Mesendoderm (in vitro differentiated cells): ENCODE data around the gene TRRAP.

Experiments used
- DNase-seq: peaks from one replicate; pipeline ENCODE4 v3.0.0; 2013
- H2AK5ac ChIP-seq: 2 replicates; pipeline ENCODE4 v1.6.1; 2013; ENCODE audit warnings: low read length, inconsistent platforms
- H2BK120ac ChIP-seq: 2 replicates; pipeline ENCODE4 v1.6.1; 2013; ENCODE audit warnings: low read depth, mild to moderate bottlenecking, low read length, moderate library complexity, mixed read lengths
- H2BK15ac ChIP-seq: replicated peaks from 2 replicates; pipeline ENCODE4 v1.6.1; 2013; ENCODE audit warnings: low read depth, mild to moderate bottlenecking, moderate library complexity
- H2BK5ac ChIP-seq: 2 replicates; pipeline ENCODE4 v1.6.1; 2013; ENCODE audit warnings: low read length, inconsistent platforms
- H3K18ac ChIP-seq: 2 replicates; pipeline ENCODE4 v1.6.1; 2013; ENCODE audit warnings: mild to moderate bottlenecking, low read length, mixed read lengths
- H3K23ac ChIP-seq: one replicate; pipeline ENCODE4 v1.6.1; 2013; ENCODE audit warnings: low read length
- H3K27ac ChIP-seq: 2 replicates; pipeline ENCODE4 v1.5.1; 2013; ENCODE audit warnings: low read depth, mild to moderate bottlenecking, inconsistent platforms, low read length, moderate library complexity
- H3K27me3 ChIP-seq: 2 replicates; pipeline ENCODE4 v1.6.1; 2013; ENCODE audit warnings: low read length, control low read depth, mild to moderate bottlenecking, inconsistent platforms; ENCODE audit not compliant: insufficient read depth, poor library complexity
- H3K36me3 ChIP-seq: 2 replicates; pipeline ENCODE4 v1.6.1; 2013; ENCODE audit warnings: low read length, inconsistent platforms; ENCODE audit not compliant: control insufficient read depth, insufficient read depth
- H3K4ac ChIP-seq: one replicate; pipeline ENCODE4 v1.6.1; 2013; ENCODE audit warnings: low read depth, mild to moderate bottlenecking, low read length, moderate library complexity
- H3K4me1 ChIP-seq: 2 replicates; pipeline ENCODE4 v1.6.1; 2013; ENCODE audit warnings: low read depth, low read length, inconsistent platforms; ENCODE audit not compliant: control insufficient read depth
- H3K4me2 ChIP-seq: 2 replicates; pipeline ENCODE4 v1.6.1; 2013; ENCODE audit warnings: low read length
- H3K4me3 ChIP-seq: 2 replicates; pipeline ENCODE4 v1.5.1; 2013; ENCODE audit warnings: mild to moderate bottlenecking, low read length
- H3K56ac ChIP-seq: one replicate; pipeline ENCODE4 v1.6.1; 2013; ENCODE audit warnings: low read length
- H3K79me1 ChIP-seq: 2 replicates; pipeline ENCODE4 v1.6.1; 2013; ENCODE audit warnings: low read length, inconsistent platforms
- H3K79me2 ChIP-seq: 2 replicates; pipeline ENCODE4 v1.6.1; 2013; ENCODE audit warnings: mild to moderate bottlenecking, low read length; ENCODE audit not compliant: control insufficient read depth, insufficient read depth
- H3K9ac ChIP-seq: 2 replicates; pipeline ENCODE4 v1.6.1; 2013; ENCODE audit warnings: low read length, inconsistent platforms
- H4K5ac ChIP-seq: one replicate; pipeline ENCODE4 v1.6.1; 2013; ENCODE audit warnings: low read length
- H4K8ac ChIP-seq: one replicate; pipeline ENCODE4 v1.6.1; 2013; ENCODE audit warnings: low read depth, mild to moderate bottlenecking, control low read depth, low read length, moderate library complexity
- WGBS: extraction: QIAGEN DNeasy Blood & Tissue Kit; methylation state at CpG from one replicate; pipeline ENCODE4 v1.1.7; 2013; ENCODE audit warnings: low lambda C conversion rate, missing lambda C conversion rate; ENCODE audit not compliant: insufficient coverage; ENCODE audit errors: extremely low coverage; 5-methylcytosine and 5-hydroxymethylcytosine counted together

The TRRAP gene

DNA sequence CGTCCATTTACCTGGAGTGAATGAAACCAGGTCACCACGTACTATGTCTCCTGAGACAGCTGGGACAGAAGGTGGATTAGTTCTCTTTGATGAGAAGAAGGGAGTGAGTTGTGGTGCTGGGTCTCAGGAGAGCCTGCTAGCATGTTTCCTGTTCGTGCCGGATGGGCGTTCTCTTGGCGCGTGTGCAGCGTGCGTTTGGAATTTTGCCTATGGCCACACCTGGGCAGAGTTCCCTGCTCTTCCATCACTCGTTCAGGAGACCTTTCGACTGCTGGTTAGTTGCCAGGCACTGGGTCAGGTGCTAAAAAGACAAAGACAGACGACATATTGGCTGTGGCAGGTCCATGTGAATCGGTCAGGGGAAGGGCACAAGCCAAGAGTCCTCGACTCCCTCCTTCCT, 90.3 kb downstream of the TRRAP start:
- Histone ChIP-seq H3K4me3 (no peak overlapping the region), H3K56ac (no peak overlapping the region), H4K8ac (no peak overlapping the region), H3K79me2 (no peaks in the 10 kb centered on the region), H3K4ac (no peak overlapping the region), H3K79me1 (no peaks in the 10 kb centered on the region), H3K4me2 (no peak overlapping the region), H2BK5ac (no peak overlapping the region), H3K4me1 (no peaks in the 10 kb centered on the region), H4K5ac (no peak overlapping the region), H2BK15ac (no peak overlapping the region), H2AK5ac (no peak overlapping the region), H3K27ac (no peak overlapping the region), H3K27me3 (no peaks in the 10 kb centered on the region), H3K18ac (no peak overlapping the region), H3K9ac (no peak overlapping the region), H3K36me3 (peaks cover 25% of the 10 kb centered on the region), H2BK120ac (no peak overlapping the region), H3K23ac (no peak overlapping the region)
- DNase-seq: no peak
- no CpG with 5 or more reads among the region's 14 CpGs for WGBS

DNA sequence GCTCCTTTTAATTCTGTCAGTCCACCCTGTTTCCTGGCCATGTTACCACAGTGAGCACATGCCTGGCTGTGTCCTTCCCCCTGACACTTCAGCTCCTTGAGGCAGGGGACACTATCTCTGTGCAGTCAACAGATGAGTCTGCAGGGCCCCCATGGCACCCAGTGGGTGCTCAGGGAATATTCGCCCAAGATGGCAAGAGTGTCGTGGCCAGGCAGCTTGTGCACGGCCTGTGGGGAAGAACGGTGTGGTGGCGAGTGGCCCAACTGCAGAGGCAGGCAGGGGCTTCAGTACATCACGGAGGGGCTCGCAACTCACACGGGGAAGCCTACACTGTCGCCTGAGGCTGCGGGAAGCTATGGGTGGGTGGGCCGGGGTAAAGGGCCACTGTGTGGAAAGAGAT, 91.1 kb downstream of the TRRAP start:
- Histone ChIP-seq H4K8ac (no peak overlapping the region), H3K9ac (no peak overlapping the region), H3K4me3 (no peak overlapping the region), H4K5ac (no peak overlapping the region), H2AK5ac (no peak overlapping the region), H3K4me1 (no peaks in the 10 kb centered on the region), H3K4ac (no peak overlapping the region), H3K23ac (no peak overlapping the region), H3K79me1 (no peaks in the 10 kb centered on the region), H2BK15ac (no peak overlapping the region), H3K79me2 (no peaks in the 10 kb centered on the region), H2BK120ac (no peak overlapping the region), H3K27ac (no peak overlapping the region), H3K36me3 (peaks cover 27% of the 10 kb centered on the region), H2BK5ac (no peak overlapping the region), H3K18ac (no peak overlapping the region), H3K56ac (no peak overlapping the region), H3K27me3 (no peaks in the 10 kb centered on the region), H3K4me2 (no peak overlapping the region)
- WGBS: no CpG with 5 or more reads among the region's 11 CpGs
- no peak for DNase-seq

DNA sequence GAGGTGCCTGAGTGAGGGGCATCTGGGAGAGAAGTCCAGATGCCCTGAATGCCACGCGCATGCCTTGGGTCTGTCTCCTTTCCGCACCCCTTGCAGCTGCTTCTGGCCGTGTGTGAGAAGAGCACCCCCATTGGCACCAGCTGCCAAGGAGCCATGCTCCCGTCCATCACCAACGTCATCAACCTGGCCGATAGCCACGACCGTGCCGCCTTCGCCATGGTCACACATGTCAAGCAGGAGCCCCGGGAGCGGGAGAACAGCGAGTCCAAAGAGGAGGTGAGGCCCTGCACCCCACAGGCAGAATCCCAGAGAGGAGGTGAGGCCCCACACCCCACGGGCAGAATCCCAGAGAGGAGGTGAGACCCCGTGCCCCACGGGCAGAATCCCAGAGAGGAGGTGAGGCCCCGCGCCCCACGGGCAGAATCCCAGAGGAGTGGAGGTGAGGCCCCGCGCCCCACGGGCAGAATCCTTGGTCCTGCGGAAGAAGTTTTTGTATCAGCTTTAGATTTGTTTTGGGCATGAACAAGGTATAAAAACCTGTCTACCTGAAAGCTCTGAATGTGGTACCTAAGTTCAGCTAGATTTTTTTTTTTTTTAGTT, 91.8 kb downstream of the TRRAP start:
- H2AK5ac ChIP-seq: no peak overlapping the region
- no peak overlapping the region for H3K18ac ChIP-seq
- H3K4me2 ChIP-seq: no peak overlapping the region
- H3K4me3 ChIP-seq: no peak overlapping the region
- no peak overlapping the region for H3K9ac ChIP-seq
- no peak overlapping the region for H2BK120ac ChIP-seq
- no peak overlapping the region for H4K8ac ChIP-seq
- H3K56ac ChIP-seq: no peak overlapping the region
- no peak overlapping the region for H3K27ac ChIP-seq
- H4K5ac ChIP-seq: no peak overlapping the region
- WGBS: no CpG with 5 or more reads among the region's 24 CpGs
- DNase-seq: no peak
- no peaks in the 10 kb centered on the region for H3K4me1 ChIP-seq
- no peaks in the 10 kb centered on the region for H3K79me1 ChIP-seq
- no peak overlapping the region for H3K23ac ChIP-seq
- no peak overlapping the region for H3K4ac ChIP-seq
- H2BK5ac ChIP-seq: no peak overlapping the region
- H2BK15ac ChIP-seq: no peak overlapping the region
- H3K79me2 ChIP-seq: no peaks in the 10 kb centered on the region
- no peaks in the 10 kb centered on the region for H3K27me3 ChIP-seq
- H3K36me3 ChIP-seq: peaks cover 25% of the 10 kb centered on the region

DNA sequence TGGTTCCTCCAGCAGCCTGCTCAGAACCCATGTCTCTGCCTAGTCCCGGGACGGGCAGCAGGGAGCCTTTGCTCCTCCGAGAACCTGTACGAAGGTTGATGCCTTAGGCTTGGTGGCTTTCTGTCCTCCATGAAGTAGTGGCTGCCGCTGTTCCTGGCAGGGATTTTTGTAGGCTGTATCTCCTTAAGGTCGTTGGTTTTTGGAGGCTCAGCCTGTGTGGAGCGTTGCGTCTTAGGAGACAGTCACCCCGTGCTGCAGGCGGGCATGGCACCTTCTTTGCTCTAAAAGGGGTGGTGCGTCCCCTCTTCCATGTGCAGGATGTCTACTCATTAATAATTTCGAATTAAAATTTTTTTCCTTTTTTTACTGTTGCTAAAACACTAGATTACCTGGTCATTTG, 92.5 kb downstream of the TRRAP start:
- no peak overlapping the region for H3K4ac ChIP-seq
- no peaks in the 10 kb centered on the region for H3K79me1 ChIP-seq
- no peak overlapping the region for H3K4me3 ChIP-seq
- no peak overlapping the region for H2AK5ac ChIP-seq
- no peak overlapping the region for H3K18ac ChIP-seq
- no peak overlapping the region for H3K27ac ChIP-seq
- no peaks in the 10 kb centered on the region for H3K27me3 ChIP-seq
- H3K56ac ChIP-seq: no peak overlapping the region
- H3K4me2 ChIP-seq: no peak overlapping the region
- no peak overlapping the region for H4K5ac ChIP-seq
- no peak overlapping the region for H2BK15ac ChIP-seq
- H2BK5ac ChIP-seq: no peak overlapping the region
- peaks cover 21% of the 10 kb centered on the region for H3K36me3 ChIP-seq
- no peak overlapping the region for H3K9ac ChIP-seq
- no peak overlapping the region for H3K23ac ChIP-seq
- H4K8ac ChIP-seq: no peak overlapping the region
- no peak overlapping the region for H2BK120ac ChIP-seq
- no peaks in the 10 kb centered on the region for H3K79me2 ChIP-seq
- DNase-seq: no peak
- no peaks in the 10 kb centered on the region for H3K4me1 ChIP-seq
- no CpG with 5 or more reads among the region's 12 CpGs for WGBS

DNA sequence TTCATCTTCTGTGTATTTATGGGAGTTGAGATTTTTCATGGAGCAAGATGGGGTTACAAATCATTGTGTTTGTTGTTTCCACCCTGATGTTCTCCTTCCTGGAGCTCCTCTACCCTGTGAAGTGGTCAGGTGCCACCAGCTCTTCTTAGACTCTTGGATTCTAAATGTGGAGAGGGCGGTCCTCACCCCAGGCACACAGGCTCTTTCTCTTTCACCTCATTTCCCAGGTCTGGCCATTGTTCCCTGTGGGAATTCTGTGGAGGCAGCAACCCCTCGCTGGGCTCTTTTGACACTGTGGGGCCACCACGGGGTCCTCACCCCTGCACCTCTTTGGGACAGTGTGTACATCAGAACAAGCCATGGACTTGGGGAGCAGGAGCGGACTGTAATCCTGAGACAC, 95.9 kb downstream of the TRRAP start:
- Histone ChIP-seq H3K4me2 (no peak overlapping the region), H3K4me3 (no peak overlapping the region), H3K27me3 (no peaks in the 10 kb centered on the region), H4K5ac (no peak overlapping the region), H3K9ac (no peak overlapping the region), H3K27ac (no peak overlapping the region), H4K8ac (no peak overlapping the region), H3K4ac (no peak overlapping the region), H3K36me3 (peaks cover 18% of the 10 kb centered on the region), H2AK5ac (no peak overlapping the region), H3K4me1 (no peaks in the 10 kb centered on the region), H3K23ac (no peak overlapping the region), H3K79me1 (no peaks in the 10 kb centered on the region), H2BK15ac (no peak overlapping the region), H3K18ac (no peak overlapping the region), H3K79me2 (no peaks in the 10 kb centered on the region), H3K56ac (no peak overlapping the region), H2BK5ac (no peak overlapping the region), H2BK120ac (no peak overlapping the region)
- DNase-seq: no peak
- WGBS: no CpG with 5 or more reads among the region's 4 CpGs
